Liver (tissue), 9 donors: Measurements from ENCODE around the gene CCDC85A. TPM values are rescaled to one million over a fixed set of nuclear protein-coding genes. Genes with fewer than 3 reads are reported as not detected.

Source experiments
- DNase-seq: peaks from one replicate; pipeline ENCODE4 v3.0.0-alpha.2; 2017; ENCODE audit warnings: low spot score
- H3K27ac ChIP-seq, 2 donors: one replicate each; pipeline ENCODE4 v1.7.0; 2013; ENCODE audit warnings: inconsistent platforms in 2 of 2, low read length in 2 of 2, control low read depth in 1 of 2, low read depth in 1 of 2, mild to moderate bottlenecking in 1 of 2
- H3K27me3 ChIP-seq, 4 donors: one replicate each; pipeline versions ENCODE4 v1.6.1 to v1.7.0; 2013; ENCODE audit warnings: low read length in 3 of 4, inconsistent platforms in 1 of 4, mild to moderate bottlenecking in 1 of 4, moderate library complexity in 1 of 4; ENCODE audit not compliant: control insufficient read depth in 4 of 4, insufficient read depth in 4 of 4
- H3K36me3 ChIP-seq, 4 donors: one replicate each; pipeline versions ENCODE4 v1.6.1 to v1.7.0; 2013; ENCODE audit warnings: low read length in 3 of 4, mild to moderate bottlenecking in 3 of 4, low read depth in 1 of 4, moderate library complexity in 1 of 4; ENCODE audit not compliant: control insufficient read depth in 4 of 4, insufficient read depth in 3 of 4
- H3K4me1 ChIP-seq, 4 donors: one replicate each; pipeline versions ENCODE4 v1.6.1 to v1.7.0; 2013; ENCODE audit warnings: low read length in 3 of 4, mild to moderate bottlenecking in 3 of 4, moderate library complexity in 1 of 4; ENCODE audit not compliant: control insufficient read depth in 4 of 4, insufficient read depth in 4 of 4
- H3K4me3 ChIP-seq, 3 donors: one replicate each; pipeline versions ENCODE4 v1.6.1 to v1.7.0; 2013; ENCODE audit warnings: low read length in 3 of 3, control low read depth in 1 of 3, low read depth in 1 of 3, mild to moderate bottlenecking in 1 of 3
- H3K9ac ChIP-seq, 2 donors: one replicate each; pipeline ENCODE4 v1.7.0; 2013; ENCODE audit warnings: low read length in 2 of 2, mild to moderate bottlenecking in 2 of 2, moderate library complexity in 2 of 2, control low read depth in 1 of 2, low read depth in 1 of 2
- H3K9me3 ChIP-seq, 4 donors: one replicate each; pipeline versions ENCODE4 v1.6.1 to v1.7.0; 2013; ENCODE audit warnings: low read length in 3 of 4; ENCODE audit not compliant: control insufficient read depth in 4 of 4
- ATF3 ChIP-seq: IDR thresholded peaks from 2 replicates; pipeline ENCODE4 v1.6.1; 2016; ENCODE audit warnings: antibody characterized with exemption
- FOXA1 ChIP-seq: IDR thresholded peaks from 2 replicates; pipeline ENCODE4 v1.6.1; 2016; ENCODE audit warnings: antibody characterized with exemption
- FOXA2 ChIP-seq: IDR thresholded peaks from 2 replicates; pipeline ENCODE4 v1.6.1; 2016; ENCODE audit warnings: antibody characterized with exemption
- HNF4A ChIP-seq, 2 donors: conservative IDR thresholded peaks; 2 replicates each; pipeline ENCODE4 v1.6.1; 2016; ENCODE audit warnings: antibody characterized with exemption in 2 of 2, mild to moderate bottlenecking in 2 of 2
- HNF4G ChIP-seq: IDR thresholded peaks from 2 replicates; pipeline ENCODE4 v1.6.1; 2016; ENCODE audit warnings: antibody characterized with exemption
- JUND ChIP-seq, 2 donors: IDR thresholded peaks; 2 replicates each; pipeline ENCODE4 v1.6.1; 2016; ENCODE audit warnings: antibody characterized with exemption in 2 of 2
- NR2F2 ChIP-seq: IDR thresholded peaks from 2 replicates; pipeline ENCODE4 v1.6.1; 2016; ENCODE audit warnings: antibody characterized with exemption
- RAD21 ChIP-seq, 2 donors: IDR thresholded peaks; 2 replicates each; pipeline ENCODE4 v1.6.1; 2016; ENCODE audit warnings: antibody characterized with exemption in 2 of 2, mild to moderate bottlenecking in 2 of 2
- TAF1 ChIP-seq: conservative IDR thresholded peaks from 2 replicates; pipeline ENCODE4 v1.6.1; 2016; ENCODE audit warnings: antibody characterized with exemption, mild to moderate bottlenecking
- ZBTB33 ChIP-seq: IDR thresholded peaks from 2 replicates; pipeline ENCODE4 v1.6.1; 2016; ENCODE audit warnings: antibody characterized with exemption
- WGBS: extraction: QIAGEN DNeasy Blood & Tissue Kit; methylation state at CpG from one replicate; pipeline ENCODE4 v1.1.7; 2013; 5-methylcytosine and 5-hydroxymethylcytosine counted together
- polyA plus RNA-seq, 2 donors: library from polyadenylated mRNA; stranded (reverse) in 1 of 2; unstranded in 1 of 2; fragments of 200-250 nt in 1 of 2; fragments of >200 nt in 1 of 2; fragmentation: Nextera tagmentation in 1 of 2; extraction: Ambion mirVana in 1 of 2; gene quantifications; one replicate each; pipeline versions ENCODE4 v1.2.1 to v1.2.3, GENCODE V29; 2013 to 2015
- total RNA-seq, 2 donors: library from RNA; depleted of rRNA; stranded (reverse); fragments of >200 nt; gene quantifications; one replicate each; pipeline ENCODE4 v1.2.3, GENCODE V29; 2014
- TF ChIP-seq, protein P1 (sequence below): fragments of 150-350 bp; IDR thresholded peaks from 2 replicates; pipeline ENCODE4 v1.5.1; 2017; ENCODE audit warnings: improper control_type of control experiment, low read depth, low read length; ENCODE audit not compliant: missing input control
- donor health status: healthy.
- donor health status: healthy.
- donor health status: healthy.
- donor health status: healthy.
- donor health status: healthy.

Gene CCDC85A
- total and polyA plus RNA-seq, 4 donors = 0.05 to 0.17 (median 0.10) TPM

DNA sequence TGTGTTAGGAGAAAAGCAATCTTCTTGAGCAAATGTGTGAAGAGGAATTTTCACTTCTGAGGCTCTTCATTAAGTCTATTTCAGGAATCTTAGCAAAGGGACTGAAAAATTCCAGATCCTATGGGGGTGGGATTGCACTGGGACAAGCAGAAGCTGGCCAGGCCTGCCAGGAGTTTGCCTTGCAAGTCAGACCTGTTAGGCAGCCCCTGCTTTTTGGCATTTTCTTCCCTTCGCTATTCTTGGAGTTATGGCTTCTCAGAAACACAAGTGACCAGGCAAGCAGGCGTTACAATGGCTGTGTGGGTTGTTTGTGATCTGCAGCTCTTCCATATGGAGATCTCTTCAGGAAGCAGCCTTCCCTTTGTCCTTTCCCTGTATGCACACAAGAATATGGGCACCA is 8.0 kb upstream of the CCDC85A start:
- DNase-seq = no peak
- Histone ChIP-seq H3K4me1 (no peaks in the 10 kb centered on the region), H3K4me3 (no peak overlapping the region), H3K9ac (no peak overlapping the region), H3K36me3 (no peaks in the 10 kb centered on the region), H3K27me3 (peaks cover 0 to 3% (median 1%) of the 10 kb centered on the region in 4 donors), H3K27ac (no peak overlapping the region), H3K9me3 (no peaks in the 10 kb centered on the region)
- no peak for TF ChIP-seq HNF4A (conservative IDR thresholded peaks at IDR 0.05)
- TF ChIP-seq JUND (IDR thresholded peaks at IDR 0.05) = no peak
- TF ChIP-seq, protein P1, sequence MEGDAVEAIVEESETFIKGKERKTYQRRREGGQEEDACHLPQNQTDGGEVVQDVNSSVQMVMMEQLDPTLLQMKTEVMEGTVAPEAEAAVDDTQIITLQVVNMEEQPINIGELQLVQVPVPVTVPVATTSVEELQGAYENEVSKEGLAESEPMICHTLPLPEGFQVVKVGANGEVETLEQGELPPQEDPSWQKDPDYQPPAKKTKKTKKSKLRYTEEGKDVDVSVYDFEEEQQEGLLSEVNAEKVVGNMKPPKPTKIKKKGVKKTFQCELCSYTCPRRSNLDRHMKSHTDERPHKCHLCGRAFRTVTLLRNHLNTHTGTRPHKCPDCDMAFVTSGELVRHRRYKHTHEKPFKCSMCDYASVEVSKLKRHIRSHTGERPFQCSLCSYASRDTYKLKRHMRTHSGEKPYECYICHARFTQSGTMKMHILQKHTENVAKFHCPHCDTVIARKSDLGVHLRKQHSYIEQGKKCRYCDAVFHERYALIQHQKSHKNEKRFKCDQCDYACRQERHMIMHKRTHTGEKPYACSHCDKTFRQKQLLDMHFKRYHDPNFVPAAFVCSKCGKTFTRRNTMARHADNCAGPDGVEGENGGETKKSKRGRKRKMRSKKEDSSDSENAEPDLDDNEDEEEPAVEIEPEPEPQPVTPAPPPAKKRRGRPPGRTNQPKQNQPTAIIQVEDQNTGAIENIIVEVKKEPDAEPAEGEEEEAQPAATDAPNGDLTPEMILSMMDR = no peak
- TF ChIP-seq ZBTB33 = no peak
- 69% methylated on average over 2 of the region's 2 CpGs for WGBS

GRCh38 chr2:56177420-56178220 is 6.2 kb upstream of the CCDC85A start:
- H3K36me3 ChIP-seq = no peaks in the 10 kb centered on the region
- no peak overlapping the region for H3K4me3 ChIP-seq
- H3K9ac ChIP-seq = no peak overlapping the region
- H3K27me3 ChIP-seq = peaks cover 0 to 4% (median 2%) of the 10 kb centered on the region in 4 donors
- no peak for DNase-seq
- no peaks in the 10 kb centered on the region for H3K4me1 ChIP-seq
- no peak overlapping the region for H3K27ac ChIP-seq
- TF ChIP-seq RAD21 (IDR thresholded peaks at IDR 0.05) (no peak), ZBTB33 (no peak), TAF1 (no peak)
- no peaks in the 10 kb centered on the region for H3K9me3 ChIP-seq
- 41% methylated on average over 4 of the region's 4 CpGs for WGBS

DNA sequence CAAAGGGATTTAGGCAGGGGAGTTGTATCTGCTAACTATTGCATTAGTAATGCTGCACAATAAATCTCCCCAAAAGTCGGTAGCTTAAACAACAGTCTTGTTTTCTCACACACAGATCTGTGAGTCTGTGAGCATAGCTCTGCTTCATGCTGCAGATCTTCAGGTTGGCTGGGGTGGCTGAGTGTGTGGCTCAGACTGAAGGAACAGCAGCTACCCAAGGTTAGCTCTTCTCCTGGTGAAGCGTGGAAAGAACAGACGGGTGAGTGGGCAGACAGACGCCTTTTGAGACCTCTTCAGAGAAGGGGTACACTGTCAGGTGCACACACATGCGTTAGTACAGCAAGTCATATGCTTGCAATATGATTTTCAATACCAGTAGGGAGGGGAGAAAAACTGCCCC is 3.9 kb upstream of the CCDC85A start:
- Histone ChIP-seq H3K4me3 (no peak overlapping the region), H3K9ac (no peak overlapping the region), H3K36me3 (no peaks in the 10 kb centered on the region), H3K4me1 (peaks cover 0 to 13% (median 13%) of the 10 kb centered on the region in 4 donors), H3K9me3 (no peaks in the 10 kb centered on the region), H3K27me3 (peaks cover 0 to 4% (median 2%) of the 10 kb centered on the region in 4 donors), H3K27ac (no peak overlapping the region)
- no peak for DNase-seq
- WGBS = 65% methylated on average over 5 of the region's 5 CpGs
- TF ChIP-seq HNF4A (conservative IDR thresholded peaks at IDR 0.05) (no peak), HNF4G (no peak), FOXA1 (no peak), NR2F2 (no peak), ZBTB33 (no peak), ATF3 (no peak), FOXA2 (no peak), RAD21 (IDR thresholded peaks at IDR 0.05) (no peak)
